Measurements from ENCODE around the gene TBX2.

Gene TBX2

GRCh38 chr17:61380836-61381525 lies 18.7 kb upstream of the TBX2 start:
- H3K27ac ChIP-seq = no peak overlapping the region
- no peaks in the 10 kb centered on the region for H3K27me3 ChIP-seq (replicated peaks)
- no peak overlapping the region for H3K4me3 ChIP-seq (ENCODE audit: low read depth, low read length)
- in situ Hi-C loops (cut with HindIII; ENCODE audit: low pct_ligation_motif_present, low sequenced_read_pairs) = no loop called here
- no peaks in the 10 kb centered on the region for H3K36me3 ChIP-seq (replicated peaks)
- DNase-seq = no peak
- no peak for TF ChIP-seq CTCF (IDR thresholded peaks at IDR 0.05; ENCODE audit: low read depth, low read length, missing control alignments)

- Histone ChIP-seq H3K27ac (no peak overlapping the region), H3K36me3 (replicated peaks) (no peaks in the 10 kb centered on the region), H3K4me3 (ENCODE audit: low read depth, low read length) (no peak overlapping the region), H3K27me3 (replicated peaks) (no peaks in the 10 kb centered on the region)
- no peak for TF ChIP-seq CTCF (IDR thresholded peaks at IDR 0.05; ENCODE audit: low read depth, low read length, missing control alignments)
- in situ Hi-C loops (cut with HindIII; ENCODE audit: low pct_ligation_motif_present, low sequenced_read_pairs) = no loop called here
- no peak for DNase-seq
These were observed 18.1 kb upstream of the TBX2 start for GRCh38 chr17:61381537-61381936.

GRCh38 chr17:61382796-61383688 lies 16.6 kb upstream of the TBX2 start:
- no peak for TF ChIP-seq CTCF (IDR thresholded peaks at IDR 0.05; ENCODE audit: low read depth, low read length, missing control alignments)
- no peaks in the 10 kb centered on the region for H3K36me3 ChIP-seq (replicated peaks)
- DNase-seq = no peak
- no peak overlapping the region for H3K27ac ChIP-seq
- no peaks in the 10 kb centered on the region for H3K27me3 ChIP-seq (replicated peaks)
- in situ Hi-C loops (cut with HindIII; ENCODE audit: low pct_ligation_motif_present, low sequenced_read_pairs) = no loop called here
- no peak overlapping the region for H3K4me3 ChIP-seq (ENCODE audit: low read depth, low read length)

- Histone ChIP-seq H3K36me3 (replicated peaks) (no peaks in the 10 kb centered on the region), H3K27ac (no peak overlapping the region), H3K27me3 (replicated peaks) (no peaks in the 10 kb centered on the region), H3K4me3 (ENCODE audit: low read depth, low read length) (no peak overlapping the region)
- TF ChIP-seq CTCF (IDR thresholded peaks at IDR 0.05; ENCODE audit: low read depth, low read length, missing control alignments) = no peak
- in situ Hi-C loops (cut with HindIII; ENCODE audit: low pct_ligation_motif_present, low sequenced_read_pairs) = no loop called here
- no peak for DNase-seq
These were observed 15.9 kb upstream of the TBX2 start for GRCh38 chr17:61383689-61384201.

GRCh38 chr17:61384354-61384691 lies 15.3 kb upstream of the TBX2 start:
- in situ Hi-C loops (cut with HindIII; ENCODE audit: low pct_ligation_motif_present, low sequenced_read_pairs) = no loop called here
- Histone ChIP-seq H3K27ac (no peak overlapping the region), H3K27me3 (replicated peaks) (no peaks in the 10 kb centered on the region), H3K4me3 (ENCODE audit: low read depth, low read length) (no peak overlapping the region), H3K36me3 (replicated peaks) (no peaks in the 10 kb centered on the region)
- DNase-seq = no peak
- no peak for TF ChIP-seq CTCF (IDR thresholded peaks at IDR 0.05; ENCODE audit: low read depth, low read length, missing control alignments)
